IMR-90 (cell line): ENCODE results near the gene COG3. TPM values are rescaled to one million over a fixed set of nuclear protein-coding genes. Genes with fewer than 3 reads are reported as not detected.

Source experiments
- ATAC-seq: fragments of 200-7000 bp; cut with Tn5 transposase; 2 replicates; pipeline ENCODE4 v1.9.1; 2020; ENCODE audit warnings: low read depth, mild to moderate bottlenecking, moderate library complexity
- BruUV-seq: library from RNA; stranded (reverse); fragments of 400-500 nt; replicated peaks from 2 replicates; lab custom pipeline; 2021; lab: Mats Ljungman, UMichigan
- CTCF ChIA-PET: fragments of 300-600 bp; formaldehyde crosslinking; extraction: SDS; loops from one replicate; lab custom pipeline; 2021; ENCODE audit warnings: antibody characterized with exemption; lab: Yijun Ruan, JAX
- POLR2A ChIA-PET: fragments of 300-600 bp; sonication (Branson Sonifier 250); formaldehyde crosslinking; loops from one replicate; lab custom pipeline; 2022; ENCODE audit warnings: antibody characterized with exemption; ENCODE audit not compliant: unreplicated experiment; lab: Charles Lee
- DNase-seq: peaks from one replicate; pipeline ENCODE4 v3.0.0; 2013
- H2AFZ ChIP-seq: replicated peaks from 2 replicates; pipeline ENCODE3; 2013; ENCODE audit warnings: low read length, mild to moderate bottlenecking; ENCODE audit not compliant: poor library complexity
- H2AK5ac ChIP-seq: 2 replicates; pipeline ENCODE4 v1.6.1; 2013; ENCODE audit warnings: low read depth, low read length, inconsistent platforms
- H2AK9ac ChIP-seq: replicated peaks from 2 replicates; pipeline ENCODE3; 2013; ENCODE audit warnings: mild to moderate bottlenecking, low read depth, low read length, moderate library complexity; ENCODE audit not compliant: poor library complexity
- H2BK120ac ChIP-seq: 2 replicates; pipeline ENCODE4 v1.6.1; 2013; ENCODE audit warnings: low read depth, low read length, inconsistent platforms
- H2BK15ac ChIP-seq: 3 replicates; pipeline ENCODE4 v1.6.1; 2013; ENCODE audit warnings: low read depth, low read length, inconsistent platforms
- H2BK20ac ChIP-seq: 2 replicates; pipeline ENCODE4 v1.6.1; 2013; ENCODE audit warnings: low read depth, mild to moderate bottlenecking, inconsistent platforms, low read length, moderate library complexity
- H2BK5ac ChIP-seq: 2 replicates; pipeline ENCODE4 v1.6.1; 2013; ENCODE audit warnings: mild to moderate bottlenecking, low read depth, low read length, inconsistent platforms; ENCODE audit not compliant: poor library complexity, severe bottlenecking
- H3K14ac ChIP-seq: replicated peaks from 2 replicates; pipeline ENCODE4 v1.6.1; 2013; ENCODE audit warnings: low read depth, low read length, inconsistent platforms
- H3K18ac ChIP-seq: 2 replicates; pipeline ENCODE4 v1.6.1; 2013; ENCODE audit warnings: low read depth, low read length, control low read depth
- H3K23ac ChIP-seq: 2 replicates; pipeline ENCODE4 v1.6.1; 2013; ENCODE audit warnings: low read depth, low read length, inconsistent platforms
- H3K27ac ChIP-seq: 2 replicates; pipeline ENCODE4 v1.5.1; 2013; ENCODE audit warnings: mild to moderate bottlenecking, control low read depth, low read length; ENCODE audit not compliant: insufficient read depth
- H3K27me3 ChIP-seq: 2 replicates; pipeline ENCODE4 v1.6.1; 2013; ENCODE audit warnings: low read length; ENCODE audit not compliant: control insufficient read depth, insufficient read depth
- H3K36me3 ChIP-seq: 2 replicates; pipeline ENCODE4 v1.6.1; 2013; ENCODE audit warnings: low read length, mixed read lengths; ENCODE audit not compliant: control insufficient read depth, insufficient read depth
- H3K4ac ChIP-seq: 2 replicates; pipeline ENCODE4 v1.6.1; 2013; ENCODE audit warnings: low read depth, low read length, inconsistent platforms
- H3K4me1 ChIP-seq: 2 replicates; pipeline ENCODE4 v1.6.1; 2013; ENCODE audit warnings: low read length, mixed read lengths; ENCODE audit not compliant: control insufficient read depth, insufficient read depth
- H3K4me2 ChIP-seq: 2 replicates; pipeline ENCODE4 v1.6.1; 2013; ENCODE audit warnings: low read depth, mild to moderate bottlenecking, control low read depth, low read length, moderate library complexity
- H3K4me3 ChIP-seq: 2 replicates; pipeline ENCODE4 v1.5.1; 2013; ENCODE audit warnings: low read depth, mild to moderate bottlenecking, control low read depth, low read length, moderate library complexity; ENCODE audit not compliant: insufficient read depth
- H3K56ac ChIP-seq: 2 replicates; pipeline ENCODE4 v1.6.1; 2013; ENCODE audit warnings: low read length, inconsistent platforms; ENCODE audit not compliant: insufficient read depth; ENCODE audit errors: extremely low read depth
- H3K79me1 ChIP-seq, 2 experiments: 2 replicates each; pipeline ENCODE4 v1.6.1; 2013; ENCODE audit warnings: low read length in 2 of 2, inconsistent platforms in 1 of 2, low read depth in 1 of 2
- H3K9ac ChIP-seq: 2 replicates; pipeline ENCODE4 v1.6.1; 2013; ENCODE audit warnings: low read depth, low read length, control low read depth
- H3K9me1 ChIP-seq: 2 replicates; pipeline ENCODE4 v1.6.1; 2013; ENCODE audit warnings: low read length, inconsistent platforms; ENCODE audit not compliant: insufficient read depth
- H3K9me3 ChIP-seq: 2 replicates; pipeline ENCODE4 v1.6.1; 2013; ENCODE audit warnings: low read length; ENCODE audit not compliant: control insufficient read depth, insufficient read depth
- H4K20me1 ChIP-seq: 2 replicates; pipeline ENCODE4 v1.6.1; 2013; ENCODE audit warnings: low read length, inconsistent platforms; ENCODE audit not compliant: insufficient read depth
- H4K5ac ChIP-seq: 2 replicates; pipeline ENCODE4 v1.6.1; 2013; ENCODE audit warnings: mild to moderate bottlenecking, low read depth, low read length, control low read depth
- H4K8ac ChIP-seq, 2 experiments: 2 replicates each; pipeline ENCODE4 v1.6.1; 2013; ENCODE audit warnings: low read depth in 2 of 2, low read length in 2 of 2, control low read depth in 1 of 2, inconsistent platforms in 1 of 2
- H4K91ac ChIP-seq: 2 replicates; pipeline ENCODE4 v1.6.1; 2013; ENCODE audit warnings: low read depth, low read length, inconsistent platforms; ENCODE audit not compliant: insufficient read depth
- MAFK ChIP-seq: IDR thresholded peaks from 2 replicates; pipeline ENCODE4 v1.6.1; 2012; ENCODE audit warnings: low read depth, low read length, improper control_type of control experiment
- MAZ ChIP-seq: IDR thresholded peaks from 2 replicates; pipeline ENCODE4 v1.6.1; 2012; ENCODE audit warnings: low read depth, mild to moderate bottlenecking, low read length, improper control_type of control experiment, moderate library complexity, borderline replicate concordance
- MXI1 ChIP-seq: IDR thresholded peaks from 2 replicates; pipeline ENCODE4 v1.6.1; 2012; ENCODE audit warnings: low read depth, mild to moderate bottlenecking, low read length, moderate library complexity, borderline replicate concordance
- RAD21 ChIP-seq: IDR thresholded peaks from 2 replicates; pipeline ENCODE4 v1.6.1; 2012; ENCODE audit warnings: low read length, improper control_type of control experiment
- WGBS, 2 experiments: methylation state at CpG; one replicate each; pipeline versions ENCODE4 v1.1.5 to v1.1.7; 2013; ENCODE audit warnings: missing lambda C conversion rate in 2 of 2; ENCODE audit not compliant: insufficient read length in 1 of 2; ENCODE audit errors: extremely low coverage in 2 of 2; 5-methylcytosine and 5-hydroxymethylcytosine counted together
- dilution Hi-C: fragments of 300-500 bp; cut with HindIII; formaldehyde crosslinking; loops from one replicate; pipeline ENCODE4 v1.14.3; 2018; ENCODE audit warnings: low sequenced_read_pairs; ENCODE audit not compliant: unreplicated experiment
- in situ Hi-C: fragments of 300-500 bp; cut with MboI; formaldehyde crosslinking; loops from 3 replicates; pipeline ENCODE4 v1.14.3; 2019; ENCODE audit warnings: low sequenced_read_pairs, inconsistent platforms, mixed read lengths
- intact Hi-C: fragments of 100-400 bp; cut with micrococcal nuclease; formaldehyde crosslinking; loops from 2 replicates; pipeline ENCODE4 v1.10.0; 2022
- polyA plus RNA-seq, 3 experiments: library from polyadenylated mRNA; depleted of rRNA; stranded (reverse); fragments of >200 nt; gene quantifications; 2 replicates each; pipeline ENCODE4 v1.2.3, GENCODE V29; 2012; ENCODE audit warnings: low replicate concordance in 1 of 3
- total RNA-seq: library from RNA; depleted of rRNA; stranded (reverse); fragments of >200 nt; gene quantifications from 2 replicates; pipeline ENCODE4 v1.2.3, GENCODE V29; 2012
- TF ChIP-seq, protein P1 (sequence below): fragments of 150-350 bp; IDR thresholded peaks from 2 replicates; pipeline ENCODE4 v1.6.1; 2016; ENCODE audit warnings: low read depth, mild to moderate bottlenecking, low read length, moderate library complexity, borderline replicate concordance

Gene COG3
- total and polyA plus RNA-seq, 2 of the 4 experiments (the other 2 are of a cell fraction), result 21.7 to 31.9 TPM

DNA sequence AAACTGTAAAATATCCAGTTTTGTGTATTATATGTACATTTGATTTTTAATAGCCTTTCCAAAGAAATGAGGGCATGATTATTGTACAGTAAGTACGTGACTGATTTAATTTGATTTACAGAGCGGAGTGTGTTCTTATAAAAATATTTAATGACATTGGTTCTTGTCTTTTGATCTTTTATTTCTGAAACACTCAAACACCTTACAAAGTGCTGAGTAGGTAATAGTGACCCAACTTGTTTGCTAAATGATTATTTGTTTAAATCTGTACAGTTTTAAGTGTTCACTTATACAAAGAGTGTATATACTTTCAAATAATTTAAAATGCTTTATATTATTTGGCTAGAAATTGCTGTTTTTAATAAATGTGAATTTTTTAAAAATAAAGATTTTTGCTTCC is 71.5 kb downstream of the COG3 start:
- Histone ChIP-seq H2AK5ac (no peak overlapping the region), H3K36me3 (peaks cover 34% of the 10 kb centered on the region), H4K20me1 (peaks cover 4% of the 10 kb centered on the region; the same call in 1 of the 2 replicates), H3K4me3 (no peak overlapping the region), H3K9me3 (no peaks in the 10 kb centered on the region), H3K14ac (no peak overlapping the region), H3K79me1 (no peaks in the 10 kb centered on the region), H3K27me3 (no peaks in the 10 kb centered on the region), H2BK5ac (no peak overlapping the region), H3K9ac (no peak overlapping the region), H4K8ac (no peak overlapping the region), H2AFZ (no peak overlapping the region), H3K9me1 (peaks cover 4% of the 10 kb centered on the region; the same call in 1 of the 2 replicates), H2BK120ac (no peak overlapping the region), H2BK20ac (no peak overlapping the region), H3K56ac (no peak overlapping the region), H3K18ac (no peak overlapping the region), H3K4ac (no peak overlapping the region), H3K4me2 (no peak overlapping the region), H2BK15ac (no peak overlapping the region), H4K91ac (no peak overlapping the region), H3K4me1 (peaks cover 3% of the 10 kb centered on the region; the same call in 1 of the 2 replicates), H2AK9ac (no peak overlapping the region), H4K5ac (no peak overlapping the region), H3K27ac (no peak overlapping the region), H3K23ac (no peak overlapping the region)
- WGBS, 2 experiments, result no CpG with 5 or more reads among the region's 2 CpGs
- dilution Hi-C loops (no loop called here), intact Hi-C loops (no loop called here), in situ Hi-C loops (loop anchor here (10.0 kb wide), 1 partner anchor 61 kb away; no protein-coding TSS in a partner anchor)
- TF ChIP-seq MXI1, result no peak
- no peak for TF ChIP-seq RAD21
- no peak for TF ChIP-seq MAZ
- TF ChIP-seq MAFK, result peak; percentile 34
- TF ChIP-seq, protein P1, sequence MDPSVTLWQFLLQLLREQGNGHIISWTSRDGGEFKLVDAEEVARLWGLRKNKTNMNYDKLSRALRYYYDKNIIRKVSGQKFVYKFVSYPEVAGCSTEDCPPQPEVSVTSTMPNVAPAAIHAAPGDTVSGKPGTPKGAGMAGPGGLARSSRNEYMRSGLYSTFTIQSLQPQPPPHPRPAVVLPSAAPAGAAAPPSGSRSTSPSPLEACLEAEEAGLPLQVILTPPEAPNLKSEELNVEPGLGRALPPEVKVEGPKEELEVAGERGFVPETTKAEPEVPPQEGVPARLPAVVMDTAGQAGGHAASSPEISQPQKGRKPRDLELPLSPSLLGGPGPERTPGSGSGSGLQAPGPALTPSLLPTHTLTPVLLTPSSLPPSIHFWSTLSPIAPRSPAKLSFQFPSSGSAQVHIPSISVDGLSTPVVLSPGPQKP, result no peak
- DNase-seq (no peak), ATAC-seq (no peak)
- BruUV-seq, result no TSS peak
- POLR2A ChIA-PET, result no interaction called here
- CTCF ChIA-PET, result no interaction called here
